NK-92 (cell line): ENCODE data around the gene MARCKSL1.
"Not testable (repeated sequence)": the region's sequence is repeated elsewhere in the genome, so short reads cannot be mapped to it uniquely, and the experiment has no call there.

Experiments used
- DNase-seq: peaks from one replicate; lab custom pipeline; 2025; ENCODE audit not compliant: unreplicated experiment; lab: John Stamatoyannopoulos, UW

The MARCKSL1 gene

DNA sequence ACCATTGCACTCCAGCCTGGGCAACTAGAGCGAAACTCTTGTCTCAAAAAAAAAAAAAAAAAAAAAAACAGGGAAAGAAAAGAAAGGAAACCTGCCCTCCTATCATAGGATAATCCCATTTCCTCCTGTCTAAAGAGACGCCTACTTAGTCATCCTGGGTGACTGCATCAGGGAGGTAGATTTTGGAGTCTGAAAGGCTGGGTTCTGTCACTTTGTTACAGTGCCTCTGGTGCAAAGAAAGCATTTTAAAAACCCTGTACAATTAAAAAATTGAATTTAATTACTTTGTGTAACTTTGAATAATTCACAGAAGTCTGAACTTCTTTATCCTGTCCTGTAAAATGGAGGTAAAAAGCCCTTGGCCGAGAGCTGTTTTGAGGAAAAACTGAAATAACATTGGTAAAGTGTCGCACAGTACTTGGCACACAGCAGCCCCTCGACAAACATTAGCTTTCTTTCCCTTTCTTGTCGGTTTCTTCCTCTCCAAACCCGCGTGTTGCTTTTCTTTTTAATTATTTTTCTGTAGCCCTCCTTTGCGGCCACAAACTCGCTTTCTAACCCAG lies 44.8 kb downstream of the MARCKSL1 start:
- no peak for DNase-seq

DNA sequence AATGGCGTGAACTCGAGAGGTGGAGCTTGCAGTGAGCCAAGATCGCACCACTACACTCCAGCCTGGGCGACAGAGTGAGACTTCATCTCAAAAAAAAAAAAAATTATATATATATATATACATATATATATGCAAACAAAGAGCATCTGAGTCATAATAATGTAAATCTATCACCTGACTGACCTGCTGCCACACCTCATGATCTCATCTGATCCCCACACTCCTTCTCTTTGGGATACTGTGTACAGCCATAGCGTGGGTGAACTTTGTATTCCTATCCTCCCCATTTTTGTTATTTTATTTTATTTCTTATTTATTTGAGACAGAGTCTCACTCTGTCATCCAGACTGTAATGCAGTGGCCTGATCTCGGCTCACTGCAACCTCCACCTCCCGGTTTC lies 46.8 kb downstream of the MARCKSL1 start:
- no peak for DNase-seq

DNA sequence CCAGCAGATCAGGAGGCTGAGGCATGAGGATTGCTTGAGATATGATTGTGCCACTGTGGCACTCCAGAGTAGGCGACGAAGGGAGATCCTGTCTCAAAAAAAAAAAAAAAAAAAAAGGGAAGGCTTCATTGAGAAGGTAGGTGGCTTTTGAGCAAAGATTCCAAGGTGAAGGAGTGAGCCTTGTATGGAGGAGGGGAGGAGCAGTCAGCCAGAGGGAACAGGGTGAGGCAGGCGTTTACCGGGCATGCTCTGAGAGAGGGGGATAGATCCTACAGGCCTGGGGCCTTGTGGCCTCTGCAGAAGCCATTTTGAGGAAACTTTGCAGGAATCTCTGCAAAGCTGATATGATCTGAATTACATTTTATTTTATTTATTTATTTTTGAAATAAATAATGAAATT lies 49.3 kb downstream of the MARCKSL1 start:
- DNase-seq = no peak

DNA sequence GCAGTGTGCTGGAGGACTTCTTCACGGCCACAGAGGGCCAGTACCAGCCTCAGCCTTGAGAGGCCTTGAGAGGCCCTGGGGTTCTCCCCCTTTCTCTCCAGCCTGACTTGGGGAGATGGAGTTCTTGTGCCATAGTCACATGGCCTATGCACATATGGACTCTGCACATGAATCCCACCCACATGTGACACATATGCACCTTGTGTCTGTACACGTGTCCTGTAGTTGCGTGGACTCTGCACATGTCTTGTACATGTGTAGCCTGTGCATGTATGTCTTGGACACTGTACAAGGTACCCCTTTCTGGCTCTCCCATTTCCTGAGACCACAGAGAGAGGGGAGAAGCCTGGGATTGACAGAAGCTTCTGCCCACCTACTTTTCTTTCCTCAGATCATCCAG lies 50.4 kb downstream of the MARCKSL1 start:
- DNase-seq = no peak

DNA sequence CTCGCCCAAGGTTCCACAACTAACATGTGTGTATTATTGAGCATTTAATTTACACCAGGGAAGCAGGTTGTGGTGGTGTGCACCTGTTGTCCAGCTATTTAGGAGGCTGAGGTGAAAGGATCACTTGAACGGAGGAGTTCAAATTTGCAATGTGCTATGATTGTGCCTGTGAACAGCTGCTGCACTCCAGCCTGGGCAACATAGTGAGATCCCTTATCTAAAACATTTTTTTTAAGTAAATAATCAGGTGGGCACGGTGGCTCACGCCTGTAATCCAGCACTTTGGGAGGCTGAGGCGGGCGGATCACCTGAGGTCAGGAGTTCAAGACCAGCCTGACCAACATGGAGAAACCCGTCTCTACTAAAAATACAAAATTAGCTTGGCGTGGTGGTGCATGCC lies 51.3 kb downstream of the MARCKSL1 start:
- DNase-seq = not testable (repeated sequence)
